ENCODE measurements around the gene PDLIM7.

The PDLIM7 gene

GRCh38 chr5:177469750-177470525, 27.5 kb downstream of the PDLIM7 start:
- no peak overlapping the region for H3K27ac ChIP-seq
- TF ChIP-seq ZFX (IDR thresholded peaks at IDR 0.05; ENCODE audit: borderline replicate concordance) (no peak), CTCF (IDR thresholded peaks at IDR 0.05) (no peak)

DNA sequence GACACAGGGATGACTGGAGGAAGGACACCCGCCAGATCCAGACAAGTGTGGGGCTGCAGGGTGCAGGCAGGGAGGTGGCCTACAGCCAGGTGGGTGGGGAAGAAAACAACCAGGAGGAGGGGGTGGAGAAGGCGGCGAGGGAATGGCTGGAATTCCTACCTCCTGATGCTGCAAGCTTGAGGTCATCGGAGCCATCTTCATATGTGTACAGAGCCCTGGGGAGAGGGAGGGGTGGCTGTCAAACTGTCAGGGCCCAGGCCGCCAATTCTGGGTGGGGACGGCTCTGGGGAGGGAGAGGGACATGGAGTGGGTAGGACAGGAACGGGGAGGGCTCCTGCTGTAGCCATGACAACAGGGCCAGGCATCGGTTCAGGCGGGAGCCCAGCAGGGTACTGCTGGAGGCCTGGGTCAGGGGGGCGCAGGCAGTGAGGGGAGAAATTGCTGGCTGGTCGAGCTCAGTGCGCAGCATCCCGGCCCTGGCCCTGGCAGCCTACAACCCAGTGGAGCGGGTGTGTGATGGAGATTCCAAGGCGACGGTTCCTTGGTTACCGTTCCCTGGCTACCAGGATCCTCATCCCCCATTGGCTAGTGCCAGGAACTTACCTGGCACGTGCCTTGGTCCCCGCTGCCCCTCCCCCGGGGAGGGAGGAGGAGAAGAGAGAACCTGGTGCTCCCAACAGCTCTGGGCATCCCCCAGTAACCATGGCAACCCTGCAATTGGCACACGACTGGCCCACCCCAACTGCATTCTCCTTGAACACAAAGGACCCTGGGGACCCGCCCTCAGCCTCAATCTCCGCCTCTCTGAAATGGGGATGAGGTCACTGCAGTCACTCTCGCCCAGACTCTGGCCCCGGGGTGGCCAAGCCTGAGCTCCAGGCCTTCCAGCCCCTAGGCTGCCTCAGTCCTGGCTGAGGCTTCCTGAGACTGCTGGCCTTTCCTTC, 28.4 kb downstream of the PDLIM7 start:
- no peak for TF ChIP-seq ZFX (IDR thresholded peaks at IDR 0.05; ENCODE audit: borderline replicate concordance)
- TF ChIP-seq CTCF (IDR thresholded peaks at IDR 0.05), result no peak
- no peak overlapping the region for H3K27ac ChIP-seq

- TF ChIP-seq ZFX (IDR thresholded peaks at IDR 0.05; ENCODE audit: borderline replicate concordance) (no peak), CTCF (IDR thresholded peaks at IDR 0.05) (no peak)
- H3K27ac ChIP-seq, result no peak overlapping the region
These were observed 29.1 kb downstream of the PDLIM7 start for GRCh38 chr5:177468329-177468684.

GRCh38 chr5:177467436-177467835, 30.0 kb downstream of the PDLIM7 start:
- H3K27ac ChIP-seq, result no peak overlapping the region
- TF ChIP-seq ZFX (IDR thresholded peaks at IDR 0.05; ENCODE audit: borderline replicate concordance), result no peak
- TF ChIP-seq CTCF (IDR thresholded peaks at IDR 0.05), result no peak

DNA sequence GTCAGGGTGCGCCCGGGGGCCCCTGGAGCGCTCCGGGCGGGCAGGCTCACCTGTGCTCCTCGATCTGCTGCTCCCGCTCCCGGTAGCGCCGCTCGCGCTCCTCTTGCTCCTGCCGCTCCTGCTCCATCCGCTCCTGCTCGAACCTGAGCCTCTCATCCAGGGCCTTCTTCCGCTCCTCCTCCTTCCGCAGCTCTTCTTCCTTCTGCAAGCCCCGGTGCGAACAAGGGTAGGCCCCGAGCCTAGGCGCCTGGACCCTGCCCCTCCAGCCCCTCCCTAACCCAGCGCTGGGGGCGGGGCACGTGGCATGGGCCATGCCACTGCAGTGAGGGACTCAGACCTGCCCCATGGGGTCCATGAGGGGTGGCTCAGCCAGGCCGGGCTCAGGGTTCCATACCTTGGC, 30.5 kb downstream of the PDLIM7 start:
- TF ChIP-seq CTCF (IDR thresholded peaks at IDR 0.05) (no peak), ZFX (IDR thresholded peaks at IDR 0.05; ENCODE audit: borderline replicate concordance) (no peak)
- no peak overlapping the region for H3K27ac ChIP-seq

GRCh38 chr5:177465044-177465443, 32.4 kb downstream of the PDLIM7 start:
- no peak overlapping the region for H3K27ac ChIP-seq
- no peak for TF ChIP-seq CTCF (IDR thresholded peaks at IDR 0.05)
- no peak for TF ChIP-seq ZFX (IDR thresholded peaks at IDR 0.05; ENCODE audit: borderline replicate concordance)
